HG03095 (cell line): ENCODE results near the gene SOX6.

ENCODE experiments used
- ATAC-seq: cut with Tn5 transposase; IDR thresholded peaks from one replicate; pipeline ENCODE4 v1.9.1; 2021; ENCODE audit warnings: moderate library complexity; ENCODE audit not compliant: unreplicated experiment

The SOX6 gene

GRCh38 chr11:16278979-16279378 lies 77.4 kb downstream of the SOX6 start:
- ATAC-seq: no peak

- ATAC-seq: no peak
Measured at GRCh38 chr11:16278273-16278672, 78.1 kb downstream of the SOX6 start.

- no peak for ATAC-seq
Measured at GRCh38 chr11:16276251-16276650, 80.1 kb downstream of the SOX6 start.

GRCh38 chr11:16271258-16271657 lies 85.1 kb downstream of the SOX6 start:
- no peak for ATAC-seq

- no peak for ATAC-seq
Measured at GRCh38 chr11:16266021-16266420, 90.3 kb downstream of the SOX6 start.

- ATAC-seq: no peak
Measured at GRCh38 chr11:16265022-16265421, 91.3 kb downstream of the SOX6 start.

- ATAC-seq: no peak
Measured at GRCh38 chr11:16262645-16262955, 93.7 kb downstream of the SOX6 start.

GRCh38 chr11:16261836-16262644 lies 94.3 kb downstream of the SOX6 start:
- no peak for ATAC-seq

- ATAC-seq: no peak
Measured at GRCh38 chr11:16252373-16252772, 104.0 kb downstream of the SOX6 start.

GRCh38 chr11:16248248-16248647 lies 108.1 kb downstream of the SOX6 start:
- no peak for ATAC-seq

- peak; percentile 70 for ATAC-seq
Measured at GRCh38 chr11:16242806-16243205, 113.5 kb downstream of the SOX6 start.

- no peak for ATAC-seq
Measured at GRCh38 chr11:16240687-16241086, 115.7 kb downstream of the SOX6 start.

GRCh38 chr11:16239141-16240105 lies 116.9 kb downstream of the SOX6 start:
- ATAC-seq: no peak

GRCh38 chr11:16226245-16226644 lies 130.1 kb downstream of the SOX6 start:
- no peak for ATAC-seq

- ATAC-seq: no peak
Measured at GRCh38 chr11:16225623-16226022, 130.7 kb downstream of the SOX6 start.

- no peak for ATAC-seq
Measured at GRCh38 chr11:16223558-16223957, 132.8 kb downstream of the SOX6 start.

- no peak for ATAC-seq
Measured at GRCh38 chr11:16217631-16218030, 138.7 kb downstream of the SOX6 start.

- no peak for ATAC-seq
Measured at GRCh38 chr11:16216831-16217230, 139.5 kb downstream of the SOX6 start.

GRCh38 chr11:16215352-16215751 lies 141.0 kb downstream of the SOX6 start:
- ATAC-seq: no peak

GRCh38 chr11:16211407-16211806 lies 144.9 kb downstream of the SOX6 start:
- no peak for ATAC-seq

GRCh38 chr11:16204261-16204660 lies 152.1 kb downstream of the SOX6 start:
- ATAC-seq: no peak

GRCh38 chr11:16195651-16196050 lies 160.7 kb downstream of the SOX6 start:
- no peak for ATAC-seq
